ENCODE results near the gene UBAP2.

The UBAP2 gene

GRCh38 chr9:33924978-33925797 is 123.5 kb downstream of the UBAP2 start:
- no peak for DNase-seq (ENCODE audit: low read depth in 2 of 2, low spot score in 1 of 2)

- no peak for DNase-seq (ENCODE audit: low read depth in 2 of 2, low spot score in 1 of 2)
Measured at GRCh38 chr9:33923998-33924701, 124.5 kb downstream of the UBAP2 start.

- no peak for DNase-seq (ENCODE audit: low read depth in 2 of 2, low spot score in 1 of 2)
Measured at GRCh38 chr9:33923079-33923478, 125.6 kb downstream of the UBAP2 start.

- DNase-seq (ENCODE audit: low read depth in 2 of 2, low spot score in 1 of 2) = no peak
Measured at GRCh38 chr9:33921967-33922895, 126.5 kb downstream of the UBAP2 start.

DNA sequence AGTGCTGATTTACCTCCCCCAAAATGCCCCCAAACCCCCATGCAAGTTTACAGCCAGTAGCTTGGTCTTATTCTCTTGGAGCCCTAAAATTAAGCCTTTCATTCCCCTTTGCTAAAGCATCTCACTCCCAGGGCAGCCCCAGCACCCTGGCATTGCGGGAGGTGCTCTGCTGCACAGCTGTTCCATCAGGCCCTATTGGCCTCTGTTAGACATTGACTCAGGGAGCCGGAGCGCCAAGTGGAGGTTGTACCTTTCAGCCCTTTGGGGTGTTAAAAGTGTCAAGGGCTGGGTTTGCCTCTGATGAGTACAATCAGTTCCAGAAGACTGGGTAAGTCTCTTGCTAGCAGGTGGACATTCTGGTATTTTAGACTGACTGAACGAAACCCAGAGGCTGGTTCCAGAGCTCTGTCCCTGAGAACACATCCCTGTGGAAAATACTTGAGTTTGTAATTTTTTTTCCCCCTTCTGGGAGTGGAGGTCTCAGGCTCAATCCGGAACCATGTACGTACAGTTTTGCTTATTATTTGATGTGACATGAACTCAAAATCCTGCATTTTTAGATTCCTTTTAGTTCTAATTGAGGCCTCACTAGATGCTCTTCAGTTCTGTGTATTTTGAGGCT is 129.3 kb downstream of the UBAP2 start:
- no peak for DNase-seq (ENCODE audit: low read depth in 2 of 2, low spot score in 1 of 2)

- DNase-seq (ENCODE audit: low read depth in 2 of 2, low spot score in 1 of 2) = no peak
Measured at GRCh38 chr9:33917036-33917435, 131.7 kb downstream of the UBAP2 start.

GRCh38 chr9:33914887-33915628 is 133.6 kb downstream of the UBAP2 start:
- no peak for DNase-seq (ENCODE audit: low read depth in 2 of 2, low spot score in 1 of 2)

GRCh38 chr9:33913541-33913940 is 135.1 kb downstream of the UBAP2 start:
- DNase-seq (ENCODE audit: low read depth in 2 of 2, low spot score in 1 of 2) = no peak

DNA sequence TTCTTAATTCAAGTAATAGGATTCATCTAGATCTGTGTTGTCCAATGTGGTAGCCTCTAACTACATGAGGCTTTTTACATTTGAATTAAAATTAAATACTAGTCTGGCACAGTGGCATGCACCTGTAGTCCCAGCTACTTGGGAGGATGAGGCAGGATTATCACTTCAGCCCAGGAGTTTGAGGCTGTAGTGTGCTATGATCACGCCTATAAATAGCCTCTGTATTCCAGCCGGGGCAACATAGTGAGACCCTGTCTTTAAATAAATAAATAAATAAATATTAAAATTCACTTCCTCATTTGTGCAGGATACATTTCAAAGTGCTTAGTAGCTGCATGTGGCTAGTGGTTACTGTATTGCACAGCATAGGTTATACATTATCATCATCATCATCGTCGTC is 139.9 kb downstream of the UBAP2 start:
- DNase-seq (ENCODE audit: low read depth in 2 of 2, low spot score in 1 of 2) = no peak

- DNase-seq (ENCODE audit: low read depth in 2 of 2, low spot score in 1 of 2) = no peak
Measured at GRCh38 chr9:33908114-33908513, 140.6 kb downstream of the UBAP2 start.

GRCh38 chr9:33907347-33907746 is 141.3 kb downstream of the UBAP2 start:
- no peak for DNase-seq (ENCODE audit: low read depth in 2 of 2, low spot score in 1 of 2)

DNA sequence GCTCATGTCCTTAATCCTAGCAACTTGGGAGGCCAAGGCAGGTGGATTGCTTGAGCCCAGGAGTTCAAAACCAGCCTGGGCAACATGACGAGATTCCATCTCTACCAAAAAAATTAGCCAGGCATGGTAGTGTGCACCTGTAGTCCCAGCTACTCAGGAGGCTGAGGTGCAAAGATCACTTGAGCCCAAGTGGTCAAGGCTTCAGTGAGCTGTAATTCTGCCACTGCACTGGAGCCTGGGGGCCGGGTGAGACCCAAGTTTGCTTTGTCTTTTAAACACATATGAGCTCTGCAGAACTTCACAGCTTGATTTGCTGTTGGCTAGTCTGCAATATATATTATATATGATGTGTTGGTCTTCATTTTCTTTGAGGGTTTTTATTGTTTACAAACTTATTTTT is 141.9 kb downstream of the UBAP2 start:
- no peak for DNase-seq (ENCODE audit: low read depth in 2 of 2, low spot score in 1 of 2)

GRCh38 chr9:33905137-33905536 is 143.6 kb downstream of the UBAP2 start:
- DNase-seq (ENCODE audit: low read depth in 2 of 2, low spot score in 1 of 2) = no peak

DNA sequence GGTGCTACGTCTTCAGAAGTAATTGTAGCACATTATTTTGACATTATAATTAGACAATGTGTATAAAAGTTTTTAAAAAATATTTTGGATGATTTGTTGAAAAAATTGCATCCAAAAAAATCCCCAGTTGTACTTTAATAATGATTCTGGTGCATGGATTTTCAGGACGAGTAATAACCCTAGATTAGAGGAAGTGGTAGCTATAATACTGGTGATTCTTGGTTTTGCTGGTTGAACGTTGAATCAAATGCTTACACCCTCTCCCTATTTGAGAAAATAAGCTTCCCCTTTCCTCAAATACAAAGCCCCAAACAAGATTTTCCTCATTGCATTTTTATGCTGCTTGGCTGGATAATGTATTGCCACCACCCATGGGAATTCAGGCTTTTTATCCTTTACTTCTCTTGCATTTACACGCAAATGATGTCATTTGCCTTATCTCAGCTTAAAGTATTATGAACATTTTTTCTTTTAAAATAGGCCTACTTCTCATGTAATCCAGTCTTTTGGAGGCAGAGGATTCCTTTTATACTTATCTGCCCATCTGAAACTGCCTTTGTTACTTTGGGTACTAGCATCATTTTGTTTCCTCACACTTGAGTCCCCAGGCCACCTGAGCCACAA is 145.4 kb downstream of the UBAP2 start:
- no peak for DNase-seq (ENCODE audit: low read depth in 2 of 2, low spot score in 1 of 2)

GRCh38 chr9:33894316-33894715 is 154.4 kb downstream of the UBAP2 start:
- DNase-seq (ENCODE audit: low read depth in 2 of 2, low spot score in 1 of 2) = no peak

GRCh38 chr9:33893861-33894260 is 154.8 kb downstream of the UBAP2 start:
- no peak for DNase-seq (ENCODE audit: low read depth in 2 of 2, low spot score in 1 of 2)

DNA sequence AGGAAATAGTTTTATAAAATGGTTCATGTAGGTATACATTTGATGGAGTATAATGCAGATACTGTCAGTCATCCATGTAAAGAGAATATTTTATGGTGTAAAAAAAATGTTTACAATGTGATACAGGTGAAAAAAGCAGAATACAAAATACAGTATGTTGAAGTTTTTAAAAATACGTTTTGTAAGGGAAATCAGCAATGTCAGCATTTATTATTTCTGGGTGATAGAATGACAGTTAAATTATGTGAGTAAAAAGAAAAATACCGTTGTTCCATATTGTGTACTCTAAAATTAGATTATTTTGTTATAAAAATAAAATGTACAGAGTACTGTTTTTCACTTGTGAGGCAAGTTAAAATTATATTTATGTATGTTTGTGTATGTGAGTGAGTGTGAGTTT is 162.7 kb downstream of the UBAP2 start:
- DNase-seq (ENCODE audit: low read depth in 2 of 2, low spot score in 1 of 2) = no peak

- DNase-seq (ENCODE audit: low read depth in 2 of 2, low spot score in 1 of 2) = no peak
Measured at GRCh38 chr9:33884856-33885701, 163.6 kb downstream of the UBAP2 start.

DNA sequence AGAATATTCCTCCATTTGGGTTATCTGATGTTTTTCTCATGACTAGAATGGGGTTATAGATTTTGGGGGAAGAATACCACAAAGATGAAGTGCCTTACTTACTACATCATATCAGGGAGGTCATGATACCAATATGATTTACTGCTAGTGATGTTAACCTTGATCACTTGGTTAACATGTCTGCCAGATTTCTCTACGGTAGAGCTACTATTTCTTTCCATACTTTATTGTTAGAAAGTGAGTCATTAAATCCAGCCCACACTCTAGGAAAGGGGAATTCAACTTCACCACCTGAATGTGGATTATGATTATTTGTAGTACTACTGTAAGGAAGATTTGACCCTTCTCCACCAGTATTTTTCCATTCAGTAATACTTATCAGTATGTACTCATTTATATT is 167.1 kb downstream of the UBAP2 start:
- DNase-seq (ENCODE audit: low read depth in 2 of 2, low spot score in 1 of 2) = no peak
